HepG2 (cell line): ENCODE data around the gene HMCN1. TPM values are rescaled to one million over a fixed set of nuclear protein-coding genes. Genes with fewer than 3 reads are reported as not detected.

Experiments
- ATAC-seq: fragments of 200-7000 bp; cut with Tn5 transposase; 3 replicates; pipeline ENCODE4 v1.9.1; 2020; ENCODE audit warnings: mild to moderate bottlenecking, moderate library complexity
- BruUV-seq: library from RNA; stranded (reverse); fragments of 400-500 nt; replicated peaks from 2 replicates; lab custom pipeline; 2021; lab: Mats Ljungman, UMichigan
- CTCF ChIA-PET: fragments of 300-600 bp; formaldehyde crosslinking; extraction: SDS; loops from one replicate; lab custom pipeline; 2021; ENCODE audit warnings: low total read pairs, inconsistent platforms, low intra/inter-chr PET ratio; lab: Yijun Ruan, JAX
- POLR2A ChIA-PET: fragments of 350-600 bp; sonication (Branson Sonifier 250); formaldehyde crosslinking; loops from one replicate; lab custom pipeline; 2020; ENCODE audit warnings: antibody characterized with exemption, inconsistent platforms; lab: Yijun Ruan, JAX
- DNase-seq: peaks from one replicate; pipeline ENCODE4 v3.0.0-alpha.2; 2015; ENCODE audit warnings: low spot score
- FAIRE-seq: peaks from 3 replicates; lab custom pipeline; 2011; peaks lifted over from hg19 to GRCh38; lab: Jason Lieb, UNC
- H2AFZ ChIP-seq: one replicate; pipeline ENCODE4 v1.6.1; 2011; ENCODE audit warnings: low read length, inconsistent platforms
- H3K27ac ChIP-seq: fragments of 300-600 bp; 3 replicates; pipeline ENCODE4 v1.8.0; 2011; ENCODE audit warnings: mixed run types, mild to moderate bottlenecking, mixed read lengths, low read length, inconsistent platforms; ENCODE audit not compliant: insufficient read depth; ENCODE audit errors: extremely low read length
- H3K27me3 ChIP-seq, 2 experiments: fragments of 200-600 bp in 1 of 2; 2 replicates in 1 of 2; 3 replicates in 1 of 2; pipeline versions ENCODE4 v1.6.0 to v1.8.0; 2011; ENCODE audit warnings: low read length in 2 of 2, mild to moderate bottlenecking in 2 of 2, moderate library complexity in 2 of 2, inconsistent platforms in 1 of 2; ENCODE audit not compliant: insufficient read depth in 2 of 2, control insufficient read depth in 1 of 2
- H3K36me3 ChIP-seq, 2 experiments: fragments of 200-600 bp in 1 of 2; replicated peaks in 1 of 2; 2 replicates in 1 of 2; 3 replicates in 1 of 2; pipeline versions ENCODE4 v1.5.1 to v1.8.0; 2011; ENCODE audit warnings: low read length in 2 of 2, inconsistent platforms in 1 of 2; ENCODE audit not compliant: insufficient read depth in 2 of 2, control insufficient read depth in 1 of 2
- H3K4me1 ChIP-seq: 2 replicates; pipeline ENCODE4 v1.5.1; 2012; ENCODE audit warnings: low read length, inconsistent platforms; ENCODE audit not compliant: insufficient read depth
- H3K4me2 ChIP-seq: 2 replicates; pipeline ENCODE4 v1.6.0; 2011; ENCODE audit warnings: low read depth, low read length, inconsistent platforms
- H3K4me3 ChIP-seq, 3 experiments: fragments of 200-600 bp in 1 of 3; sonication (generic), shearing (Covaris generic) in 1 of 3; replicated peaks in 1 of 3; 2 replicates each; pipeline ENCODE4 v1.5.1; 2011 to 2016; ENCODE audit warnings: low read length in 3 of 3, inconsistent platforms in 2 of 3, low read depth in 2 of 3, mild to moderate bottlenecking in 2 of 3, control low read depth in 1 of 3, mixed read lengths in 1 of 3; ENCODE audit not compliant: insufficient read depth in 1 of 3
- H3K79me2 ChIP-seq: one replicate; pipeline ENCODE4 v1.6.1; 2011; ENCODE audit warnings: low read length, inconsistent platforms; ENCODE audit not compliant: insufficient read depth
- H3K9ac ChIP-seq: 2 replicates; pipeline ENCODE4 v1.6.0; 2011; ENCODE audit warnings: mild to moderate bottlenecking, low read depth, low read length, inconsistent platforms; ENCODE audit not compliant: insufficient read depth
- H3K9me3 ChIP-seq: 2 replicates; pipeline ENCODE4 v1.5.1; 2012; ENCODE audit warnings: mild to moderate bottlenecking, low read length
- H4K20me1 ChIP-seq: 2 replicates; pipeline ENCODE4 v1.6.0; 2011; ENCODE audit warnings: inconsistent platforms, mild to moderate bottlenecking, low read length, moderate library complexity; ENCODE audit not compliant: insufficient read depth
- ARID3A ChIP-seq: IDR thresholded peaks from 2 replicates; pipeline ENCODE4 v1.6.1; 2012; ENCODE audit warnings: low read depth, low read length, improper control_type of control experiment
- EP300 ChIP-seq, 3 experiments: sonication (generic) in 1 of 3; formaldehyde crosslinking in 1 of 3; IDR thresholded peaks; 2 replicates each; pipeline versions ENCODE4 v1.5.1 to v1.6.1; 2011 to 2020; ENCODE audit warnings: low read depth in 2 of 3, low read length in 2 of 3, borderline replicate concordance in 1 of 3, improper control_type of control experiment in 1 of 3, mild to moderate bottlenecking in 1 of 3, missing genetic modification reagents in 1 of 3, moderate library complexity in 1 of 3
- FOXA1 ChIP-seq, 2 experiments: fragments of 450-650 bp in 1 of 2; sonication (generic) in 1 of 2; formaldehyde crosslinking in 1 of 2; IDR thresholded peaks; 2 replicates each; pipeline versions ENCODE4 v1.4.0 to v1.6.1; 2016 to 2020; ENCODE audit warnings: missing genetic modification reagents in 1 of 2
- HMGXB3 ChIP-seq: sonication (generic); formaldehyde crosslinking; IDR thresholded peaks from 2 replicates; pipeline ENCODE4 v1.4.0; 2020; ENCODE audit warnings: missing genetic modification reagents, borderline replicate concordance
- IRX3 ChIP-seq: sonication (generic); formaldehyde crosslinking; IDR thresholded peaks from 2 replicates; pipeline ENCODE4 v1.8.1; 2023; ENCODE audit warnings: mild to moderate bottlenecking, low read depth, missing genetic modification reagents, borderline replicate concordance
- MTF1 ChIP-seq: sonication (generic); formaldehyde crosslinking; IDR thresholded peaks from 2 replicates; pipeline ENCODE4 v1.5.0; 2020; ENCODE audit warnings: missing genetic modification reagents
- MYPOP ChIP-seq: sonication (generic); formaldehyde crosslinking; IDR thresholded peaks from 2 replicates; pipeline ENCODE4 v1.8.1; 2023; ENCODE audit warnings: mild to moderate bottlenecking, moderate library complexity, missing genetic modification reagents
- PBX2 ChIP-seq: IDR thresholded peaks from 2 replicates; pipeline ENCODE4 v1.6.1; 2016; ENCODE audit warnings: control low read depth
- TMF1 ChIP-seq: sonication (generic); formaldehyde crosslinking; IDR thresholded peaks from 2 replicates; pipeline ENCODE4 v1.8.1; 2022; ENCODE audit warnings: low read depth, missing genetic modification reagents
- YEATS2 ChIP-seq: sonication (generic); formaldehyde crosslinking; IDR thresholded peaks from 2 replicates; pipeline ENCODE4 v1.4.0; 2020; ENCODE audit warnings: missing genetic modification reagents, borderline replicate concordance
- ZBTB7A ChIP-seq: sonication (generic); formaldehyde crosslinking; IDR thresholded peaks from 2 replicates; pipeline ENCODE4 v1.8.0; 2022; ENCODE audit warnings: mild to moderate bottlenecking, missing genetic modification reagents
- ZFX ChIP-seq: sonication (generic); formaldehyde crosslinking; IDR thresholded peaks from 2 replicates; pipeline ENCODE4 v1.4.0; 2020; ENCODE audit warnings: mild to moderate bottlenecking, low read depth, missing genetic modification reagents, moderate library complexity
- ZFY ChIP-seq: sonication (generic); formaldehyde crosslinking; IDR thresholded peaks from 2 replicates; pipeline ENCODE4 v1.4.0; 2020; ENCODE audit warnings: missing genetic modification reagents
- ZKSCAN1 ChIP-seq: fragments of 150-350 bp; IDR thresholded peaks from 2 replicates; pipeline ENCODE4 v1.6.1; 2014; ENCODE audit warnings: low read length
- ZNF101 ChIP-seq: sonication (generic); formaldehyde crosslinking; IDR thresholded peaks from 2 replicates; pipeline ENCODE4 v1.4.0; 2020; ENCODE audit warnings: mild to moderate bottlenecking, low read depth, missing genetic modification reagents, borderline replicate concordance
- ZNF138 ChIP-seq: sonication (generic); formaldehyde crosslinking; IDR thresholded peaks from 2 replicates; pipeline ENCODE4 v1.5.0; 2020; ENCODE audit warnings: mild to moderate bottlenecking, low read depth, missing genetic modification reagents
- ZNF367 ChIP-seq: sonication (generic); formaldehyde crosslinking; IDR thresholded peaks from 2 replicates; pipeline ENCODE4 v1.4.0; 2020; ENCODE audit warnings: missing genetic modification reagents, borderline replicate concordance
- WGBS: methylation state at CpG from one replicate; pipeline ENCODE4 v1.1.6; 2017; ENCODE audit warnings: low lambda C conversion rate; 5-methylcytosine and 5-hydroxymethylcytosine counted together
- in situ Hi-C: cut with HindIII; loops from 2 replicates; pipeline ENCODE4 v1.10.0; 2017; ENCODE audit warnings: low pct_unique_long_range_greater_than_20kb; ENCODE audit not compliant: extremely low pct_ligation_motif_present
- intact Hi-C: fragments of 100-400 bp; cut with micrococcal nuclease; formaldehyde crosslinking; loops from one replicate; pipeline ENCODE4 v1.10.0; 2022; ENCODE audit not compliant: unreplicated experiment
- polyA plus RNA-seq, 8 experiments: library from polyadenylated mRNA; depleted of rRNA in 3 of 8; stranded (reverse) in 7 of 8; unstranded in 1 of 8; fragments of >200 nt; fragmentation: Illumina TruSeq in 4 of 8; extraction: Trizol in 4 of 8; gene quantifications; 2 replicates each; pipeline versions ENCODE4 v1.2.1 to v1.2.3, GENCODE V29; 2011 to 2016; ENCODE audit warnings: low read depth in 4 of 8, missing spikeins in 1 of 8, mixed read lengths in 1 of 8; ENCODE audit not compliant: insufficient read depth in 1 of 8
- total RNA-seq, 5 experiments: library from RNA; depleted of rRNA; stranded (reverse); fragments of >200 nt; fragmentation: Illumina TruSeq; extraction: Trizol; gene quantifications; 2 replicates each; pipeline ENCODE4 v1.2.3, GENCODE V29; 2016; ENCODE audit warnings: low read depth in 1 of 5

The HMCN1 gene
- total and polyA plus RNA-seq, 2 of the 13 experiments (the other 11 are each of a cell fraction or from before 2014, with no cell fraction given): 0.03 TPM; not detected in 1

DNA sequence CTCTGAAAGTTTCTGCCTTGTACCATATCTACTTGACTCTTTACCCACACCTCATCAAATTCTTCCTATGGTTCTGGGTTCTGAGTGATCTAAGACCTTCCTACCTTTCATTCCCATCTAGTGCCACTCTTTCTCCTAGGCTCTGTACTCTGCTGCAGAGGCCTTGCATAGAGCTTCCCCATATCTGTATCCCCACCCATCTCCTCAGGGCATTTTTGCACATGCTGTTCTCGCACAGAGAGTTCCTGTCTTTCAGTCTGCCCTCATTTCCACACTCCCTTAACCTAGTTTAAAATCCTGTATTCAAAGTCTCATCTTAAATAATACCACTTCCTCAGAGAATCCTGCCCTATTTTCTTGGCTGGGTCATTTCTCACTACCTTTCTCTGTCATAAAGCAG, 114.8 kb downstream of the HMCN1 start:
- Histone ChIP-seq H3K9me3 (no peaks in the 10 kb centered on the region), H3K4me2 (no peak overlapping the region), H3K9ac (no peak overlapping the region), H3K79me2 (no peaks in the 10 kb centered on the region), H2AFZ (no peak overlapping the region), H4K20me1 (no peaks in the 10 kb centered on the region), H3K4me3 (no peak overlapping the region), H3K4me1 (no peaks in the 10 kb centered on the region), H3K36me3 (no peaks in the 10 kb centered on the region), H3K27ac (no peak overlapping the region), H3K27me3 (no peaks in the 10 kb centered on the region)
- FAIRE-seq (no peak), DNase-seq (no peak), ATAC-seq (no peak)
- 0% methylated on average over 1 of the region's 1 CpG for WGBS
- no TSS peak for BruUV-seq
- in situ Hi-C loops (no loop called here), intact Hi-C loops (no loop called here)
- ChIA-PET POLR2A (no interaction called here), CTCF (no interaction called here)
- TF ChIP-seq ZBTB7A (no peak), TMF1 (CRISPR knock-in tag) (no peak), MTF1 (CRISPR knock-in tag) (no peak), EP300 (IDR thresholded peaks at IDR 0.05; ENCODE audit: low read depth in 2 of 2, low read length in 2 of 2) (no peak), EP300 (CRISPR knock-in tag; IDR thresholded peaks at IDR 0.05; ENCODE audit: borderline replicate concordance) (no peak), ZNF101 (no peak), YEATS2 (no peak), ARID3A (no peak), IRX3 (no peak), FOXA1 (IDR thresholded peaks at IDR 0.05) (no peak), FOXA1 (CRISPR knock-in tag; IDR thresholded peaks at IDR 0.05) (no peak), ZNF367 (CRISPR knock-in tag) (no peak), PBX2 (CRISPR knock-in tag) (no peak), ZKSCAN1 (no peak), MYPOP (CRISPR knock-in tag) (no peak), ZFX (CRISPR knock-in tag) (no peak), ZNF138 (CRISPR knock-in tag) (no peak), HMGXB3 (CRISPR knock-in tag) (no peak), ZFY (CRISPR knock-in tag) (no peak)
